ENCODE results near the gene CREBRF. TPM values are rescaled to one million over a fixed set of nuclear protein-coding genes. Genes with fewer than 3 reads are reported as not detected.

Gene CREBRF
- total and polyA plus RNA-seq, 2 of the 8 experiments (the other 6 are each of a cell fraction or from before 2014, with no cell fraction given) = 1.2 to 4.7 TPM

GRCh38 chr5:173041881-173042762, 14.0 kb upstream of the CREBRF start:
- TF ChIP-seq RBBP5 (IDR thresholded peaks at IDR 0.05; ENCODE audit: borderline replicate concordance, low read depth, low read length) (no peak), E2F6 (IDR thresholded peaks at IDR 0.05) (no peak), SIN3A (conservative IDR thresholded peaks at IDR 0.05 in 1 of 2, IDR thresholded peaks at IDR 0.05 in 1 of 2; ENCODE audit: low read depth in 1 of 2, low read length in 2 of 2) (no peak)
- Histone ChIP-seq H2BK15ac (ENCODE audit: low read length) (no peak overlapping the region), H3K56ac (replicated peaks; ENCODE audit: insufficient read length, low read depth, low read length) (no peak overlapping the region), H3K27ac (ENCODE audit: low read depth, low read length) (no peak overlapping the region), H3K36me3 (ENCODE audit: control insufficient read depth in 2 of 4, insufficient read depth in 4 of 4, low read length in 3 of 4) (no peaks in the 10 kb centered on the region), H4K5ac (ENCODE audit: insufficient read length, low read depth, low read length) (no peak overlapping the region), H2BK20ac (ENCODE audit: low read length) (no peak overlapping the region), H3K9ac (replicated peaks in 1 of 4; ENCODE audit: extremely low read depth in 1 of 4, low read depth in 3 of 4, low read length in 3 of 4) (no peak overlapping the region), H3K4me1 (replicated peaks in 1 of 4; ENCODE audit: control insufficient read depth in 3 of 4, insufficient read depth in 4 of 4, low read length in 3 of 4) (peaks cover 0 to 6% (median 3%) of the 10 kb centered on the region in 4 experiments; a peak in 2 of 7 replicates), H3K27me3 (replicated peaks in 1 of 4; ENCODE audit: control insufficient read depth in 3 of 4, extremely low read depth in 1 of 4, insufficient read depth in 3 of 4, low read length in 3 of 4) (no peaks in the 10 kb centered on the region; a peak in 2 of 7 replicates), H3K4ac (replicated peaks; ENCODE audit: insufficient read length, low read depth, low read length) (no peak overlapping the region), H2BK12ac (ENCODE audit: low read depth, low read length) (no peak overlapping the region), H3K4me3 (ENCODE audit: extremely low read depth in 1 of 4, insufficient read depth in 2 of 4, low read depth in 3 of 4, low read length in 4 of 4) (no peak overlapping the region), H3K23ac (ENCODE audit: insufficient read length) (no peak overlapping the region), H4K20me1 (replicated peaks in 1 of 2; ENCODE audit: control insufficient read depth in 1 of 2, insufficient read depth in 2 of 2, low read length in 2 of 2) (no peaks in the 10 kb centered on the region), H3K4me2 (ENCODE audit: insufficient read depth in 1 of 2, low read depth in 2 of 2, low read length in 2 of 2) (no peak overlapping the region), H2BK5ac (ENCODE audit: low read depth, low read length) (no peak overlapping the region), H4K91ac (replicated peaks; ENCODE audit: insufficient read length, low read length) (no peak overlapping the region), H3K14ac (ENCODE audit: insufficient read length) (no peak overlapping the region), H2BK120ac (replicated peaks; ENCODE audit: low read depth, low read length) (no peak overlapping the region), H4K8ac (ENCODE audit: extremely low read depth, insufficient read depth, low read length) (no peak overlapping the region), H2AK5ac (ENCODE audit: low read depth, low read length) (no peak overlapping the region), H2AFZ (ENCODE audit: low read length) (no peak overlapping the region), H3K23me2 (ENCODE audit: low read depth, low read length) (no peaks in the 10 kb centered on the region), H3K18ac (ENCODE audit: extremely low read depth, low read length) (no peak overlapping the region), H3K79me2 (ENCODE audit: control insufficient read depth in 1 of 2, insufficient read depth in 2 of 2, low read length in 2 of 2) (no peaks in the 10 kb centered on the region), H3K9me3 (ENCODE audit: insufficient read depth in 2 of 2, low read depth in 1 of 2, low read length in 1 of 2) (no peaks in the 10 kb centered on the region), H3K79me1 (ENCODE audit: low read depth, low read length) (no peaks in the 10 kb centered on the region)
- 86% methylated on average over 7 of the region's 7 CpGs; no CpG with 5 or more reads in 1 of the 2 experiments for WGBS, 2 experiments (ENCODE audit: extremely low coverage in 1 of 2, insufficient coverage in 1 of 2, insufficient read length in 1 of 2, insufficient replicate concordance in 2 of 2, low coverage in 1 of 2, low lambda C conversion rate in 2 of 2, missing lambda C conversion rate in 1 of 2)
- POLR2A ChIA-PET (ENCODE audit: partially characterized antibody) = interaction anchor here (0.6 kb wide), 1 partner anchor 65 kb away, joined by 4 read pairs; no protein-coding TSS in a partner anchor
- FAIRE-seq = no peak
- CTCF ChIA-PET (ENCODE audit: partially characterized antibody) = interaction anchor here (0.6 to 1.2 kb wide), 4 partner anchors 21 to 336 kb away, joined by 3 to 4 read pairs (median 3); no protein-coding TSS in a partner anchor
- no peak for DNase-seq (ENCODE audit: low read depth in 1 of 2, low spot score in 2 of 2)

All from H1 (cell line).